ENCODE measurements around the gene DMXL1. TPM values are rescaled to one million over a fixed set of nuclear protein-coding genes. Genes with fewer than 3 reads are reported as not detected.
"Not testable (repeated sequence)": the region's sequence is repeated elsewhere in the genome, so short reads cannot be mapped to it uniquely, and the experiment has no call there.

The DMXL1 gene
- total RNA-seq, 2 experiments from 2014 or later, result 20.8 to 23.3 TPM

DNA sequence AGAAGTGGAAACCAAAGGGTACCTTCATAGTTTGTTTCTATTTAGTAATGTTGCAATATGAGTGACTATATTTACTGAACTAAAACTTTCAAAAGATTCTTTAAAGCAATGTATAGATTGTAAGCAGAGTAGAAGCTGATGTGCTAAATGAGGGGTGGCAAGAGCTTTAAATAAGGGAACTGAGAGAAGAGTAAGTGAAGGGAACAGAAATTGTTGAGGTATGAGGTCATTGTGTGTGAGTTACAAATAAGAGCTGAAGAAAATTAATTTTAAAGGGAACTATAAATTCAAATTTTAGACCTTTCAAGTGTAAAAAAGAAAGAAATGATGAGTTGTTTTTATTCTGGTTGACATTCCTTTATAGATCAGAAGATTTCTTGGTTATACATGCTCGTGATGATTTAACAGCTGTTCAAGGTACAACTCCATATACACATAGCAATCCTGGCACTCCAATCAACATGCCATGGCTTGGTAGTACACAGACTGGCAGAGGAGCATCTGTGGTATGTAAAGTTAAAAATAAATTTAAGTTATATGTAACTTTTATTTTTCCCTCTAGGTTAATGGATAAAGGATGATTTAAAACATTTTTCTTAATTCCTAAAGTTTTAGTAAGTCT is 149.8 kb downstream of the DMXL1 start:
- TF ChIP-seq CTCF (IDR thresholded peaks at IDR 0.05), result no peak
- no peaks in the 10 kb centered on the region for H3K9me3 Mint-ChIP-seq
- H3K4me3 Mint-ChIP-seq, result no peak overlapping the region
- ChIA-PET CTCF (interaction anchor here (1.2 to 1.9 kb wide), 3 partner anchors 16 to 232 kb away, joined by 3 to 7 read pairs (median 7); partner anchors contain the start of gene DTWD2), POLR2A (no interaction called here)
- ATAC-seq, result no peak
- DNase-seq, result no peak
- no peak overlapping the region for H3K27ac Mint-ChIP-seq
- H3K36me3 Mint-ChIP-seq (ENCODE audit: low read depth), result peaks cover 6% of the 10 kb centered on the region
- intact Hi-C loops (cut with micrococcal nuclease), result no loop called here
- no peaks in the 10 kb centered on the region for H3K4me1 Mint-ChIP-seq (ENCODE audit: low read depth)
- H3K27me3 Mint-ChIP-seq, result no peaks in the 10 kb centered on the region

- ChIA-PET CTCF (interaction anchor here (1.2 to 1.6 kb wide), 3 partner anchors 15 to 233 kb away, joined by 3 to 7 read pairs (median 4); partner anchors contain the start of gene DTWD2), POLR2A (no interaction called here)
- no peaks in the 10 kb centered on the region for H3K27me3 Mint-ChIP-seq
- no peaks in the 10 kb centered on the region for H3K9me3 Mint-ChIP-seq
- H3K4me3 Mint-ChIP-seq, result no peak overlapping the region
- H3K4me1 Mint-ChIP-seq (ENCODE audit: low read depth), result no peaks in the 10 kb centered on the region
- no peak for TF ChIP-seq CTCF (IDR thresholded peaks at IDR 0.05)
- H3K27ac Mint-ChIP-seq, result no peak overlapping the region
- ATAC-seq (no peak), DNase-seq (no peak)
- intact Hi-C loops (cut with micrococcal nuclease), result no loop called here
- H3K36me3 Mint-ChIP-seq (ENCODE audit: low read depth), result peaks cover 6% of the 10 kb centered on the region
Measured at GRCh38 chr5:119221330-119221729, 150.4 kb downstream of the DMXL1 start.

DNA sequence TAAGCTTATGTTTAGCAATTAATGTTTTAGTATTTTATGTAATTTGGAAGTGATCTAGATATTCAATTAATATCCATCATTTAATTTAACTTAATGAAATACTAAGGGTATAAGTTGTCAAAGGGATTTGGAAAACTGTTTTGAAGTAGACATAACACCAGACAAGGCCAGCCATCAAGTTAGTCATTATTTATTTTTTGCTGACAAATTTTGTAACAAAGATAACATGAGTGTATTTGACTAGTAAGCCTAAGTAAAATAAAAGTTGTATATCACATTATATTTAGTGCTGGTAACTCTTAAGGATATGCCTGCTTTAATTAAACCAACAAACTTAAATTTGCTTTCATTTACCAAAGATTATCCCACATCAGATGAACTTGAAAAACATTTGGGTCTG is 159.1 kb downstream of the DMXL1 start:
- Mint-ChIP-seq H3K27me3 (no peaks in the 10 kb centered on the region), H3K4me3 (no peak overlapping the region), H3K27ac (no peak overlapping the region), H3K36me3 (ENCODE audit: low read depth) (peaks cover 10% of the 10 kb centered on the region), H3K4me1 (ENCODE audit: low read depth) (peaks cover 4% of the 10 kb centered on the region), H3K9me3 (no peaks in the 10 kb centered on the region)
- CTCF ChIA-PET, result no interaction called here
- POLR2A ChIA-PET, result no interaction called here
- DNase-seq, result no peak
- ATAC-seq, result no peak
- intact Hi-C loops (cut with micrococcal nuclease), result no loop called here
- TF ChIP-seq CTCF (IDR thresholded peaks at IDR 0.05), result no peak

DNA sequence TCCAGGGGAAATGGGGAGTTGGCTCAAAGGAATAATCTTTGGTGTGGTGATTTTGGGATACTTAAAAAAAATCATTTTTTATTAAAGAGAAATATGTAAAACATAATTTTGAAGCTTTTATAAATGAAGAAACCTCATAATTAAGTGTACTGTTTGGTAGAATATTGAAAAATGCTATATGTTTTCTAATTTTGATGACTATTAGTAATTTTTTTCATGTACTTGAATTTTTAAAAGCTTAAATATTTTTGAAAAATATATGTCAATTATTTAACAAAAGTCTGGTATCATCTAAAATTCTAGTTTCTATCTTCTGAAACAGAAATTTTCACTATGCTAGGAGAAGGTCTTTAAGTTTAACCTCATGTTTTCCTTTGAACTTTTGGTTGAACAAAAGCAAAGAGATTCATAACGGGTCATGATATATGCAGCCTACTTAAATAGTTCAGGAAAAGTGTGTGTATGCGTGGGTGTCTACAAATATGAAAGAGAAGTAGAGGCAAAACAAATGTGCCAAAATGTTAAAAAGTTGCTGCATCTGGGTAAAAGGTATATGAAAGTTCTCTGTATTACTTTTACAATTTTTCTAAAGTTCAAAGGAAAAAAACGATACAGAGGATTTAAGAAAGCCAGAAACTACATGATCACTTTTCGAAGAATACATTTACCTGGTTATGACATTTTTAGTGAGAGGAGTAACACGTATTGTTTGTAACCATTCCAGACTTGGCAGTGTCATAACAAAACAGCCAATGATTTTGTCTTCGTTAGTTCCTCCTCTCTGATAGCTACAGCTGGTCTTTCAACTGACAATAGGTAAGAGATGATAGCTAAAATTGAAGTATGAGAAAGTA is 167.6 kb downstream of the DMXL1 start:
- H3K4me1 Mint-ChIP-seq (ENCODE audit: low read depth), result peaks cover 23% of the 10 kb centered on the region
- DNase-seq, result no peak
- no peak for TF ChIP-seq CTCF (IDR thresholded peaks at IDR 0.05)
- POLR2A ChIA-PET, result interaction anchor here (1.2 kb wide), 1 partner anchor 12 kb away, joined by 3 read pairs; no protein-coding TSS in a partner anchor
- no peaks in the 10 kb centered on the region for H3K27me3 Mint-ChIP-seq
- intact Hi-C loops (cut with micrococcal nuclease), result no loop called here
- H3K4me3 Mint-ChIP-seq, result peak overlapping the region; percentile 53
- CTCF ChIA-PET, result interaction anchor here (0.6 to 3.7 kb wide), 6 partner anchors 12 to 251 kb away, joined by 3 to 22 read pairs (median 9); partner anchors contain the start of gene DTWD2
- peaks cover 14% of the 10 kb centered on the region for H3K36me3 Mint-ChIP-seq (ENCODE audit: low read depth)
- H3K27ac Mint-ChIP-seq, result peak overlapping the region; percentile 82
- no peaks in the 10 kb centered on the region for H3K9me3 Mint-ChIP-seq
- ATAC-seq, result peak; percentile 85

GRCh38 chr5:119239119-119239417 is 168.2 kb downstream of the DMXL1 start:
- Mint-ChIP-seq H3K4me3 (peak overlapping the region; percentile 53), H3K27me3 (no peaks in the 10 kb centered on the region), H3K4me1 (ENCODE audit: low read depth) (peaks cover 23% of the 10 kb centered on the region), H3K27ac (peak overlapping the region; percentile 82), H3K9me3 (no peaks in the 10 kb centered on the region), H3K36me3 (ENCODE audit: low read depth) (peaks cover 12% of the 10 kb centered on the region)
- ChIA-PET POLR2A (interaction anchor here (1.2 kb wide), 1 partner anchor 12 kb away, joined by 3 read pairs; no protein-coding TSS in a partner anchor), CTCF (interaction anchor here (1.3 to 3.7 kb wide), 5 partner anchors 16 to 251 kb away, joined by 4 to 22 read pairs (median 12); partner anchors contain the start of gene DTWD2)
- DNase-seq (no peak), ATAC-seq (peak; percentile 63)
- no peak for TF ChIP-seq CTCF (IDR thresholded peaks at IDR 0.05)
- intact Hi-C loops (cut with micrococcal nuclease), result no loop called here

- intact Hi-C loops (cut with micrococcal nuclease); H3K27ac Mint-ChIP-seq; H3K27me3 Mint-ChIP-seq; H3K36me3 Mint-ChIP-seq (ENCODE audit: low read depth); H3K4me3 Mint-ChIP-seq; H3K9me3 Mint-ChIP-seq; ATAC-seq; DNase-seq: not testable (repeated sequence)
- POLR2A ChIA-PET, result interaction anchor here (1.1 to 1.2 kb wide), 2 partner anchors 11 to 168 kb away, joined by 3 to 4 read pairs; no protein-coding TSS in a partner anchor
- peaks cover 20% of the 10 kb centered on the region for H3K4me1 Mint-ChIP-seq (ENCODE audit: low read depth)
- CTCF ChIA-PET, result interaction anchor here (1.5 to 3.7 kb wide), 4 partner anchors 16 to 252 kb away, joined by 5 to 22 read pairs (median 8); partner anchors contain the start of gene DTWD2
Measured at GRCh38 chr5:119239826-119240225, 168.9 kb downstream of the DMXL1 start.
